ENCODE data around the gene ZNF497.

DNA sequence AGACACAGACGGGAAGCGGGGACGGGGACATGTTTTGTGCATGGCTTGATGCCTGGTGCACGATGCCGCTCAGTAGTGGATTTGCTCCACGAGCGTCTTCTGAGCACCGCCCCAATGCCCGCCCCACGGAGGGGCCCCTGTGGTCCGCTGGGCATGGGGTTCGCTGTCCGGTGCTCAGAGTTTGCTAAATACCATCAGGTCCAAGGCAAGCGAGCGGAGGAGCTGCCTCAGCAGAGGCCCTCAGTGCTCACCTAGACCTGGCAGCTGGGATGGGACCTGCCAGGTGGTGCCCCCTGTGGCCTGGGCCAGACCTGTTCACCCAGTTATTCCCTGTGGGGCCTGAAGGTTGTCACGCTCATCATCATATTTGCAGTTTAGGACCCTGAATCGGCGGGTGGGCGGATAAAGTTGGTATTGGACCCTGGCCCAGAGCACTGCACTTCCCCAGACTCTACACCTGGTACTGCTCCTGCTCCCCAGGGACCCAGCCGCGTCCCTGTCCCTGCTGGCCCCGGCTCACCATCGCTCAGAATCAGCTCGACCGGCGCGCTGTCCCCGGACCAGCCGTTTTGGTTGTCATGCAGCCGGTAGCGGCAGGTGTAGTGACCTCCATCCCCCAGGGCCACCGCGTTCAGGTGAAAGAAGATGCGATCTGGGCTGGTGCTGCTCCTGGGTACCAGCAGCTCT is 11.5 kb downstream of the ZNF497 start:
- TF ChIP-seq, protein P1, sequence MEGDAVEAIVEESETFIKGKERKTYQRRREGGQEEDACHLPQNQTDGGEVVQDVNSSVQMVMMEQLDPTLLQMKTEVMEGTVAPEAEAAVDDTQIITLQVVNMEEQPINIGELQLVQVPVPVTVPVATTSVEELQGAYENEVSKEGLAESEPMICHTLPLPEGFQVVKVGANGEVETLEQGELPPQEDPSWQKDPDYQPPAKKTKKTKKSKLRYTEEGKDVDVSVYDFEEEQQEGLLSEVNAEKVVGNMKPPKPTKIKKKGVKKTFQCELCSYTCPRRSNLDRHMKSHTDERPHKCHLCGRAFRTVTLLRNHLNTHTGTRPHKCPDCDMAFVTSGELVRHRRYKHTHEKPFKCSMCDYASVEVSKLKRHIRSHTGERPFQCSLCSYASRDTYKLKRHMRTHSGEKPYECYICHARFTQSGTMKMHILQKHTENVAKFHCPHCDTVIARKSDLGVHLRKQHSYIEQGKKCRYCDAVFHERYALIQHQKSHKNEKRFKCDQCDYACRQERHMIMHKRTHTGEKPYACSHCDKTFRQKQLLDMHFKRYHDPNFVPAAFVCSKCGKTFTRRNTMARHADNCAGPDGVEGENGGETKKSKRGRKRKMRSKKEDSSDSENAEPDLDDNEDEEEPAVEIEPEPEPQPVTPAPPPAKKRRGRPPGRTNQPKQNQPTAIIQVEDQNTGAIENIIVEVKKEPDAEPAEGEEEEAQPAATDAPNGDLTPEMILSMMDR (IDR thresholded peaks at IDR 0.05): no peak
- no peak for TF ChIP-seq EZH2 (IDR thresholded peaks at IDR 0.05; ENCODE audit: borderline replicate concordance, insufficient read depth, low read depth, low read length, poor library complexity, severe bottlenecking)

Measured in B cell (primary cell).